Stimulated activated CD4-positive, alpha-beta T cell treated with anti-CD3 and anti-CD28 coated beads, Interleukin-1b, Interleukin-23, amount 100 ng/mL, for 4 hours (primary cell): ENCODE data around the gene CAPN9.
"Not testable (repeated sequence)": the region's sequence is repeated elsewhere in the genome, so short reads cannot be mapped to it uniquely, and the experiment has no call there.

Experiments
- DNase-seq, 2 donors: peaks; one replicate each; pipeline ENCODE4 v3.0.0-alpha.2; 2020; ENCODE audit warnings: low read depth in 2 of 2

Gene CAPN9

GRCh38 chr1:230710543-230710904, 36.7 kb upstream of the CAPN9 start:
- DNase-seq, result no peak

GRCh38 chr1:230711245-230711644, 35.9 kb upstream of the CAPN9 start:
- DNase-seq, result no peak

- no peak for DNase-seq
Observed at GRCh38 chr1:230712470-230712942, 34.7 kb upstream of the CAPN9 start.

GRCh38 chr1:230713138-230713537, 34.0 kb upstream of the CAPN9 start:
- DNase-seq, result no peak

GRCh38 chr1:230713547-230713914, 33.7 kb upstream of the CAPN9 start:
- DNase-seq, result no peak

- DNase-seq, result no peak
Observed at GRCh38 chr1:230713915-230714764, 33.0 kb upstream of the CAPN9 start, which contains the start of gene AGT. AGT (minus strand) TSS chr1:230714122; CDS start chr1:230710823, 3,299 bp downstream.

GRCh38 chr1:230715510-230715909, 31.7 kb upstream of the CAPN9 start:
- DNase-seq, result no peak

- not testable (repeated sequence) for DNase-seq
Observed at GRCh38 chr1:230716453-230716852, 30.7 kb upstream of the CAPN9 start.

- no peak for DNase-seq
Observed at GRCh38 chr1:230717251-230717650, 29.9 kb upstream of the CAPN9 start.

- not testable (repeated sequence) for DNase-seq
Observed at GRCh38 chr1:230721849-230722522, 25.2 kb upstream of the CAPN9 start.

GRCh38 chr1:230725256-230726012, 21.8 kb upstream of the CAPN9 start:
- DNase-seq, result no peak

- no peak for DNase-seq
Observed at GRCh38 chr1:230728710-230729392, 18.3 kb upstream of the CAPN9 start.

- no peak for DNase-seq
Observed at GRCh38 chr1:230730977-230731376, 16.2 kb upstream of the CAPN9 start.

GRCh38 chr1:230735447-230735846, 11.7 kb upstream of the CAPN9 start:
- DNase-seq, result no peak

GRCh38 chr1:230737622-230738262, 9.4 kb upstream of the CAPN9 start:
- DNase-seq, result no peak

- no peak for DNase-seq
Observed at GRCh38 chr1:230739564-230740290, 7.5 kb upstream of the CAPN9 start.

- no peak for DNase-seq
Observed at GRCh38 chr1:230743899-230744298, 3.3 kb upstream of the CAPN9 start.

GRCh38 chr1:230744382-230744781, 2.8 kb upstream of the CAPN9 start:
- no peak for DNase-seq

- no peak for DNase-seq
Observed at GRCh38 chr1:230745071-230745470, 2.1 kb upstream of the CAPN9 start.

- DNase-seq, result no peak
Observed at GRCh38 chr1:230746617-230747016, 571 bp upstream of the CAPN9 start.
